ENCODE results near the gene KCNIP2. TPM values are rescaled to one million over a fixed set of nuclear protein-coding genes. Genes with fewer than 3 reads are reported as not detected.

Gene KCNIP2
- total and polyA plus RNA-seq, 2 donors (not counting 1 experiment from before 2014, with no cell fraction given) = 0.37 to 1.8 TPM

DNA sequence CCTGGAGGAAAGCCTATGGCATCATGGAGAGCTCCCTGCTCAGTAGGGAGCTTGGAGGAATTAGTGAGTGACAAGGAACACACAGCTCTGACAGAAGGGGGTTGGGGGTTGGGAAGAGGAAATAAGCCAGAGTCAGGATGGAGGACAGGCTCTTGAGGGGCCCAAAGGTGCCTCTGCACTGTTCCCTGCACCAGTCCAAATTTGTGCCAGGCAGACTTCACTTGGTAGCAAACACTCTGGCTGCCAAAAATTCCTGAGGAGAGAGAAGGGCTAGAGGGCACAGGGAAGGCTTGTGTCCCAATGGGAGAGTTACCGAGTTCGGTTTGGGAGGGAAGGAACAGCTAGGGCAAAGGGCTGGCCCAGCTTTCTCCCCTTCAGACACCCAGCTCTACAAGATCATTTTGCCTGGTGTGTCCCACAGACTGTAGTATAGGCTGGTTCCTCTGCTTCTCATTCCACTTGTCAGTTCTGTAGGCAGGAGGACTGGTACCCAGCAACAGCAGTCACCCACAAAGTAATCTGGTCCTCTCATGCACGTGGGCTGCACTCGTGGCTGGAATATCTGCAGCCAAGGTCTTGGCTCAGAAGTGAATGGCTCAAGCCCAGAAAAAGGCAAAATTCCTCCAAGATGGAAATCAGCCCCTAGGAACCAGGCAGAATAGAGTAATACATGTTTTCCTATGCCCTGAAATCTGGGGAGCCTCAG lies 8.0 kb upstream of the KCNIP2 start:
- Histone ChIP-seq H3K9ac (ENCODE audit: insufficient read depth, low read length) (no peak overlapping the region), H3K27ac (ENCODE audit: insufficient read depth, low read length) (no peak overlapping the region), H3K36me3 (ENCODE audit: control insufficient read depth, insufficient read depth, low read length) (no peaks in the 10 kb centered on the region), H3K27me3 (ENCODE audit: control insufficient read depth, insufficient read depth, low read length) (no peaks in the 10 kb centered on the region), H3K4me2 (ENCODE audit: extremely low read depth, insufficient read depth, low read length) (no peak overlapping the region), H2AFZ (ENCODE audit: low read length) (no peak overlapping the region), H3K4me1 (ENCODE audit: control insufficient read depth, extremely low read depth, insufficient read depth, low read length) (no peaks in the 10 kb centered on the region), H4K20me1 (ENCODE audit: control insufficient read depth, extremely low read depth, insufficient read depth, low read length) (no peaks in the 10 kb centered on the region), H3K9me3 (ENCODE audit: control insufficient read depth, insufficient read depth, low read depth, low read length) (no peaks in the 10 kb centered on the region), H3K79me2 (ENCODE audit: control insufficient read depth, insufficient read depth, low read length) (no peaks in the 10 kb centered on the region), H3K4me3 (replicated peaks in 1 of 4; ENCODE audit: control extremely low read depth in 1 of 4, insufficient read depth in 1 of 4, low read depth in 3 of 4, low read length in 4 of 4) (no peak overlapping the region)
- TF ChIP-seq, protein P1, sequence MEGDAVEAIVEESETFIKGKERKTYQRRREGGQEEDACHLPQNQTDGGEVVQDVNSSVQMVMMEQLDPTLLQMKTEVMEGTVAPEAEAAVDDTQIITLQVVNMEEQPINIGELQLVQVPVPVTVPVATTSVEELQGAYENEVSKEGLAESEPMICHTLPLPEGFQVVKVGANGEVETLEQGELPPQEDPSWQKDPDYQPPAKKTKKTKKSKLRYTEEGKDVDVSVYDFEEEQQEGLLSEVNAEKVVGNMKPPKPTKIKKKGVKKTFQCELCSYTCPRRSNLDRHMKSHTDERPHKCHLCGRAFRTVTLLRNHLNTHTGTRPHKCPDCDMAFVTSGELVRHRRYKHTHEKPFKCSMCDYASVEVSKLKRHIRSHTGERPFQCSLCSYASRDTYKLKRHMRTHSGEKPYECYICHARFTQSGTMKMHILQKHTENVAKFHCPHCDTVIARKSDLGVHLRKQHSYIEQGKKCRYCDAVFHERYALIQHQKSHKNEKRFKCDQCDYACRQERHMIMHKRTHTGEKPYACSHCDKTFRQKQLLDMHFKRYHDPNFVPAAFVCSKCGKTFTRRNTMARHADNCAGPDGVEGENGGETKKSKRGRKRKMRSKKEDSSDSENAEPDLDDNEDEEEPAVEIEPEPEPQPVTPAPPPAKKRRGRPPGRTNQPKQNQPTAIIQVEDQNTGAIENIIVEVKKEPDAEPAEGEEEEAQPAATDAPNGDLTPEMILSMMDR (conservative IDR thresholded peaks at IDR 0.05 in 1 of 2, IDR thresholded peaks at IDR 0.05 in 1 of 2; ENCODE audit: low read depth in 1 of 2, low read length in 2 of 2) = no peak
- TF ChIP-seq EZH2 (IDR thresholded peaks at IDR 0.05; ENCODE audit: low read length, missing control alignments) = no peak
- peak in 1 of 2 donors; percentile 56 for DNase-seq (ENCODE audit: low read depth in 2 of 2)

DNA sequence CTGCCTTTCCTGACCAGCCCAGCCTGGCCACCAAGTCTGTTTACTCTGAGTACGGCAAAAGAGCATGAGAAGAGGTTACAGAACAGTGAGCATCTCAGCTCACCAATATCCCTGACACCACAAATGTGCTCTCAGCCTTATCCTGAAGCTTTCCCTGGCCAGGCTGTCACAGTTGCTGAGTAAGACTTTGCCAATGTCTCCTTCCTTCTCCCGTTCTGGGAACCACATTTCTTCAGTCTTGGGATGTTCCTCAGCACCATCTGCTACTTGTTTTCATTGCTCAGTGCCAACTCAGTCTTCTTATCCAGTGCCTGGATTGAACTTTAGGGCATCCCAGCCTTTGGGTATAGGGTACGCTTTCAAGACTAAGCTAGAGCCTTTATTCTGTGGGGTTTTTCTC lies 7.1 kb upstream of the KCNIP2 start:
- no peaks in the 10 kb centered on the region for H3K9me3 ChIP-seq (ENCODE audit: control insufficient read depth, insufficient read depth, low read depth, low read length)
- no peak overlapping the region for H3K27ac ChIP-seq (ENCODE audit: insufficient read depth, low read length)
- no peaks in the 10 kb centered on the region for H3K27me3 ChIP-seq (ENCODE audit: control insufficient read depth, insufficient read depth, low read length)
- no peak overlapping the region for H2AFZ ChIP-seq (ENCODE audit: low read length)
- H3K4me1 ChIP-seq (ENCODE audit: control insufficient read depth, extremely low read depth, insufficient read depth, low read length) = no peaks in the 10 kb centered on the region
- DNase-seq (ENCODE audit: low read depth in 2 of 2) = no peak
- H3K9ac ChIP-seq (ENCODE audit: insufficient read depth, low read length) = no peak overlapping the region
- H4K20me1 ChIP-seq (ENCODE audit: control insufficient read depth, extremely low read depth, insufficient read depth, low read length) = no peaks in the 10 kb centered on the region
- no peak overlapping the region for H3K4me3 ChIP-seq (replicated peaks in 1 of 4; ENCODE audit: control extremely low read depth in 1 of 4, insufficient read depth in 1 of 4, low read depth in 3 of 4, low read length in 4 of 4)
- no peaks in the 10 kb centered on the region for H3K79me2 ChIP-seq (ENCODE audit: control insufficient read depth, insufficient read depth, low read length)
- peaks cover 2% of the 10 kb centered on the region for H3K36me3 ChIP-seq (ENCODE audit: control insufficient read depth, insufficient read depth, low read length)
- TF ChIP-seq, protein P1 (conservative IDR thresholded peaks at IDR 0.05 in 1 of 2, IDR thresholded peaks at IDR 0.05 in 1 of 2; ENCODE audit: low read depth in 1 of 2, low read length in 2 of 2) = no peak
- TF ChIP-seq EZH2 (IDR thresholded peaks at IDR 0.05; ENCODE audit: low read length, missing control alignments) = no peak
- no peak overlapping the region for H3K4me2 ChIP-seq (ENCODE audit: extremely low read depth, insufficient read depth, low read length)

DNA sequence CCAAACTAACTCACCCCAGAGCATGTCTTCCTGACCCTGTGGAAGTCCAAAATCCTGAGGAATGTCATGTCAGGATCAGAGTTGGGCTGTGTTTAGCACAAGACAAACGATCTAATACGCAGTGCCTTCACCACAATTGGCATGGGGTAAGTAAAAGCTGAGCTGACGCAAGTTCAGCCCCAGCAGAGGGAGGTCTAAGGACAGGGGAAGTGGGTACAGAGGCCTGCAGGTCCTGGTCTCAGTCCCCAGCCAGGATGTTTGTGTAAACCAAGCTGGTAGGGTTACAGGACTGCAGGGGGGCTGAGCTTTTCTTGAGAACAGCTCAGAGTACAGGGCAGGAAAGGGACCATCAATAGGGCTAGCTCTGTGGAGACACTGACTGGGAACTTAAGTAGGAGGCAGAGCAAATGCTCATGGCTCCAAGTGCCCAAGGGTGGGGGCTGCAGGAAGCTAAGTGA lies 5.3 kb upstream of the KCNIP2 start:
- Histone ChIP-seq H3K4me1 (ENCODE audit: control insufficient read depth, extremely low read depth, insufficient read depth, low read length) (no peaks in the 10 kb centered on the region), H3K4me2 (ENCODE audit: extremely low read depth, insufficient read depth, low read length) (no peak overlapping the region), H2AFZ (ENCODE audit: low read length) (no peak overlapping the region), H3K4me3 (replicated peaks in 1 of 4; ENCODE audit: control extremely low read depth in 1 of 4, insufficient read depth in 1 of 4, low read depth in 3 of 4, low read length in 4 of 4) (no peak overlapping the region), H3K27ac (ENCODE audit: insufficient read depth, low read length) (no peak overlapping the region), H3K36me3 (ENCODE audit: control insufficient read depth, insufficient read depth, low read length) (peaks cover 2% of the 10 kb centered on the region), H4K20me1 (ENCODE audit: control insufficient read depth, extremely low read depth, insufficient read depth, low read length) (no peaks in the 10 kb centered on the region), H3K79me2 (ENCODE audit: control insufficient read depth, insufficient read depth, low read length) (no peaks in the 10 kb centered on the region), H3K27me3 (ENCODE audit: control insufficient read depth, insufficient read depth, low read length) (no peaks in the 10 kb centered on the region), H3K9ac (ENCODE audit: insufficient read depth, low read length) (no peak overlapping the region), H3K9me3 (ENCODE audit: control insufficient read depth, insufficient read depth, low read depth, low read length) (no peaks in the 10 kb centered on the region)
- peak; percentile 30 to 38 for DNase-seq (ENCODE audit: low read depth in 2 of 2)
- TF ChIP-seq, protein P1 (conservative IDR thresholded peaks at IDR 0.05 in 1 of 2, IDR thresholded peaks at IDR 0.05 in 1 of 2; ENCODE audit: low read depth in 1 of 2, low read length in 2 of 2) = no peak
- no peak for TF ChIP-seq EZH2 (IDR thresholded peaks at IDR 0.05; ENCODE audit: low read length, missing control alignments)

All from fibroblast of lung (primary cell).